HCT116 (cell line): ENCODE data around the gene DOCK10. TPM values are rescaled to one million over a fixed set of nuclear protein-coding genes. Genes with fewer than 3 reads are reported as not detected.

Source experiments
- ATAC-seq: fragments of 200-7000 bp; cut with Tn5 transposase; 2 replicates; pipeline ENCODE4 v1.9.1; 2020; ENCODE audit warnings: mild to moderate bottlenecking, moderate library complexity
- BruUV-seq: library from RNA; stranded (reverse); fragments of 400-500 nt; replicated peaks from 2 replicates; lab custom pipeline; 2021; lab: Mats Ljungman, UMichigan
- CTCF ChIA-PET: fragments of 300-600 bp; sonication (Branson Sonifier 250); formaldehyde crosslinking; loops from one replicate; lab custom pipeline; 2021; ENCODE audit warnings: antibody characterized with exemption; lab: Charles Lee
- POLR2A ChIA-PET: fragments of 300-600, 350-600 bp; sonication (Branson Sonifier 250); formaldehyde crosslinking; loops from one replicate; lab custom pipeline; 2021; ENCODE audit warnings: antibody characterized with exemption; lab: Charles Lee
- RAD21 ChIA-PET, 2 experiments: fragments of 300-600 bp; sonication (Branson Sonifier 250); formaldehyde crosslinking; loops; one replicate each; lab custom pipeline; 2023; ENCODE audit warnings: low total read pairs in 2 of 2; ENCODE audit not compliant: uncharacterized antibody in 2 of 2, unreplicated experiment in 2 of 2, low non-redundant PET in 1 of 2; lab: Charles Lee
- DNase-seq: peaks from one replicate; pipeline ENCODE4 v3.0.0-alpha.2; 2010; ENCODE audit warnings: low read depth, low spot score
- H2AFZ ChIP-seq: fragments of 200-600 bp; shearing (Covaris generic), sonication (generic); 2 replicates; pipeline ENCODE4 v1.6.1; 2017; ENCODE audit warnings: low read depth, mixed run types, mixed read lengths, antibody characterized with exemption, low read length; ENCODE audit not compliant: poor library complexity, severe bottlenecking
- H3K27ac ChIP-seq: 2 replicates; pipeline ENCODE4 v1.5.1; 2012; ENCODE audit warnings: low read depth, low read length
- H3K27me3 ChIP-seq: fragments of 200-600 bp; sonication (generic); 2 replicates; pipeline ENCODE4 v1.6.1; 2016; ENCODE audit warnings: mixed run types, low read length, mixed read lengths; ENCODE audit not compliant: insufficient read depth
- H3K36me3 ChIP-seq, 2 experiments: fragments of 200-500 bp in 1 of 2; fragments of 200-600 bp in 1 of 2; sonication (Bioruptor generic) in 1 of 2; sonication (generic) in 1 of 2; 2 replicates each; pipeline versions ENCODE4 v1.5.1 to v1.6.1; 2014 to 2016; ENCODE audit warnings: low read length in 2 of 2, inconsistent platforms in 1 of 2, mixed read lengths in 1 of 2, mixed run types in 1 of 2; ENCODE audit not compliant: insufficient read depth in 2 of 2, control insufficient read depth in 1 of 2
- H3K4me1 ChIP-seq, 2 experiments: fragments of 200-600 bp in 1 of 2; sonication (generic) in 1 of 2; 2 replicates each; pipeline versions ENCODE4 v1.5.1 to v1.6.1; 2012 to 2017; ENCODE audit warnings: low read length in 2 of 2, inconsistent platforms in 1 of 2, mild to moderate bottlenecking in 1 of 2, mixed read lengths in 1 of 2, mixed run types in 1 of 2, moderate library complexity in 1 of 2; ENCODE audit not compliant: insufficient read depth in 2 of 2, control insufficient read depth in 1 of 2
- H3K4me2 ChIP-seq: fragments of 200-600 bp; sonication (generic); 2 replicates; pipeline ENCODE4 v1.6.1; 2017; ENCODE audit warnings: mixed run types, low read length, mixed read lengths
- H3K4me3 ChIP-seq, 2 experiments: fragments of 200-600 bp in 1 of 2; sonication (generic) in 1 of 2; replicated peaks in 1 of 2; 2 replicates each; pipeline ENCODE4 v1.5.1; 2011 to 2016; ENCODE audit warnings: low read length in 2 of 2, control low read depth in 1 of 2, low read depth in 1 of 2, mild to moderate bottlenecking in 1 of 2, mixed read lengths in 1 of 2, mixed run types in 1 of 2
- H3K79me2 ChIP-seq: fragments of 200-600 bp; sonication (generic); 2 replicates; pipeline ENCODE4 v1.6.1; 2017; ENCODE audit warnings: mild to moderate bottlenecking, mixed run types, low read length, moderate library complexity, mixed read lengths; ENCODE audit not compliant: insufficient read depth
- H3K9ac ChIP-seq: fragments of 200-600 bp; sonication (generic); 2 replicates; pipeline ENCODE4 v1.6.1; 2016; ENCODE audit warnings: low read length, mixed read lengths
- H3K9me2 ChIP-seq: fragments of 200-600 bp; sonication (generic), shearing (Covaris generic); 2 replicates; pipeline ENCODE4 v1.6.1; 2017; ENCODE audit warnings: mixed run types, mild to moderate bottlenecking, moderate library complexity; ENCODE audit not compliant: insufficient read depth
- H3K9me3 ChIP-seq, 2 experiments: fragments of 200-500 bp in 1 of 2; fragments of 200-600 bp in 1 of 2; sonication (Bioruptor generic) in 1 of 2; sonication (generic) in 1 of 2; 2 replicates each; pipeline ENCODE4 v1.6.1; 2014 to 2017; ENCODE audit warnings: low read length in 2 of 2, mixed read lengths in 2 of 2, inconsistent platforms in 1 of 2, low read depth in 1 of 2, mild to moderate bottlenecking in 1 of 2, mixed run types in 1 of 2, moderate library complexity in 1 of 2; ENCODE audit not compliant: control insufficient read depth in 1 of 2, insufficient read depth in 1 of 2
- H4K20me1 ChIP-seq: fragments of 200-600 bp; sonication (generic), shearing (Covaris generic); 2 replicates; pipeline ENCODE4 v1.6.1; 2017; ENCODE audit warnings: mixed run types, mild to moderate bottlenecking, moderate library complexity; ENCODE audit not compliant: insufficient read depth
- EGR1 ChIP-seq: IDR thresholded peaks from 2 replicates; pipeline ENCODE4 v1.6.1; 2012; ENCODE audit warnings: low read depth
- ELF1 ChIP-seq: IDR thresholded peaks from 2 replicates; pipeline ENCODE4 v1.6.1; 2012; ENCODE audit warnings: low read depth, borderline replicate concordance
- EZH2phosphoT487 ChIP-seq: fragments of 200-600 bp; IDR thresholded peaks from 2 replicates; pipeline ENCODE4 v1.6.1; 2018; ENCODE audit warnings: antibody characterized with exemption, borderline replicate concordance
- RAD21 ChIP-seq: IDR thresholded peaks from 2 replicates; pipeline ENCODE4 v1.6.1; 2012; ENCODE audit warnings: low read depth, mild to moderate bottlenecking
- SIN3A ChIP-seq: IDR thresholded peaks from 2 replicates; pipeline ENCODE4 v1.6.1; 2012; ENCODE audit warnings: low read depth
- SRF ChIP-seq: IDR thresholded peaks from 2 replicates; pipeline ENCODE4 v1.6.1; 2012; ENCODE audit warnings: low read depth
- YY1 ChIP-seq: IDR thresholded peaks from 2 replicates; pipeline ENCODE4 v1.6.1; 2011; ENCODE audit warnings: low read length, low read depth, moderate library complexity, mild to moderate bottlenecking; ENCODE audit not compliant: insufficient replicate concordance; ENCODE audit errors: extremely low read depth
- ZFX ChIP-seq: fragments of 450-650 bp; IDR thresholded peaks from 2 replicates; pipeline ENCODE4 v1.6.1; 2017
- intact Hi-C: fragments of 100-400 bp; cut with micrococcal nuclease; formaldehyde crosslinking; loops from 2 replicates; pipeline ENCODE4 v1.10.0; 2022
- total RNA-seq: library from RNA; stranded (reverse); gene quantifications from one replicate; pipeline ENCODE4 v1.2.1, GENCODE V29; 2021; ENCODE audit not compliant: unreplicated experiment
- TF ChIP-seq, protein P1 (sequence below): IDR thresholded peaks from 2 replicates; pipeline ENCODE4 v1.6.1; 2012; ENCODE audit warnings: low read depth
- TF ChIP-seq, protein P2 (sequence below): IDR thresholded peaks from 2 replicates; pipeline ENCODE4 v1.6.1; 2011; ENCODE audit warnings: mild to moderate bottlenecking, low read length, moderate library complexity; ENCODE audit not compliant: insufficient replicate concordance; ENCODE audit errors: extremely low read depth

Gene DOCK10
- total RNA-seq, 1 experiment from 2014 or later, result 0.54 TPM

DNA sequence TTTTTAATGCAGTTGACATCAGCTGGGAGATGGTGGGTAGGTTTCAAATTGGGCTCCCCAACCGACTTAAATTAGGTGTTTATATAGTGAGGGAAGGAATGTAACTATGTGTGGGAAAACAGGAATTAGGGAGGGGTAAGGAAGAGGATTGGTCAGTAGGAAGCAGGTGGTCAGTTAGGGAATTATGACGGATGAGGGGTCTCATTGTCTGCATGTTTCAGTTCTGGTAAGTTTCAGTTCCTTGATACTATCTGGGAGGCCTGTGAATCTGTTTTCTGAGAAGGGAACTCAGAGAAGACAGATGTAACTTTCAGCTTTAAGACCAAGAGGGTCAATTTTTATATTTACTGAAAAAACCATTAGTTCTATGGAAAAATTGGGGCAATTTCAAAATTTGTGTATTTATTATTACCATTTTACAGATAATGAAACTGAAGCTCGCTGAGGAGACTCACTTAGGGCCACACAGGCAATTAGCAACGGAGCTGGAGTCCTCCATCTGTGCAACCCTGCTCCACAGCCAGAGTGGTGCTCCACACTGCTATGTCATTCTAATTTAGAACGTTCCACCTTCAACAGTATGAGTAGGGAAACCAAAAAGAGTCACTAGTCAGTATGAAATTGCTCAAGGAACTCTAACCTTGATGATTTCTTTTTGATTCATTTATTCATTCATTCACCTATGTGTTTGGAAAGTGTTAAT lies 290.1 kb downstream of the DOCK10 start:
- Histone ChIP-seq H2AFZ (no peak overlapping the region), H3K36me3 (no peaks in the 10 kb centered on the region), H3K9me2 (no peaks in the 10 kb centered on the region), H3K9ac (no peak overlapping the region), H3K27ac (no peak overlapping the region), H3K4me3 (no peak overlapping the region), H3K9me3 (no peaks in the 10 kb centered on the region), H3K27me3 (no peaks in the 10 kb centered on the region), H3K4me1 (no peaks in the 10 kb centered on the region), H3K79me2 (no peaks in the 10 kb centered on the region), H4K20me1 (no peaks in the 10 kb centered on the region), H3K4me2 (no peak overlapping the region)
- DNase-seq (no peak), ATAC-seq (no peak)
- intact Hi-C loops, result no loop called here
- RAD21 ChIA-PET, result no interaction called here
- TF ChIP-seq ZFX (no peak), SIN3A (no peak), RAD21 (no peak), EGR1 (no peak), YY1 (no peak), SRF (no peak), ELF1 (no peak), EZH2phosphoT487 (no peak)
- TF ChIP-seq, protein P1, sequence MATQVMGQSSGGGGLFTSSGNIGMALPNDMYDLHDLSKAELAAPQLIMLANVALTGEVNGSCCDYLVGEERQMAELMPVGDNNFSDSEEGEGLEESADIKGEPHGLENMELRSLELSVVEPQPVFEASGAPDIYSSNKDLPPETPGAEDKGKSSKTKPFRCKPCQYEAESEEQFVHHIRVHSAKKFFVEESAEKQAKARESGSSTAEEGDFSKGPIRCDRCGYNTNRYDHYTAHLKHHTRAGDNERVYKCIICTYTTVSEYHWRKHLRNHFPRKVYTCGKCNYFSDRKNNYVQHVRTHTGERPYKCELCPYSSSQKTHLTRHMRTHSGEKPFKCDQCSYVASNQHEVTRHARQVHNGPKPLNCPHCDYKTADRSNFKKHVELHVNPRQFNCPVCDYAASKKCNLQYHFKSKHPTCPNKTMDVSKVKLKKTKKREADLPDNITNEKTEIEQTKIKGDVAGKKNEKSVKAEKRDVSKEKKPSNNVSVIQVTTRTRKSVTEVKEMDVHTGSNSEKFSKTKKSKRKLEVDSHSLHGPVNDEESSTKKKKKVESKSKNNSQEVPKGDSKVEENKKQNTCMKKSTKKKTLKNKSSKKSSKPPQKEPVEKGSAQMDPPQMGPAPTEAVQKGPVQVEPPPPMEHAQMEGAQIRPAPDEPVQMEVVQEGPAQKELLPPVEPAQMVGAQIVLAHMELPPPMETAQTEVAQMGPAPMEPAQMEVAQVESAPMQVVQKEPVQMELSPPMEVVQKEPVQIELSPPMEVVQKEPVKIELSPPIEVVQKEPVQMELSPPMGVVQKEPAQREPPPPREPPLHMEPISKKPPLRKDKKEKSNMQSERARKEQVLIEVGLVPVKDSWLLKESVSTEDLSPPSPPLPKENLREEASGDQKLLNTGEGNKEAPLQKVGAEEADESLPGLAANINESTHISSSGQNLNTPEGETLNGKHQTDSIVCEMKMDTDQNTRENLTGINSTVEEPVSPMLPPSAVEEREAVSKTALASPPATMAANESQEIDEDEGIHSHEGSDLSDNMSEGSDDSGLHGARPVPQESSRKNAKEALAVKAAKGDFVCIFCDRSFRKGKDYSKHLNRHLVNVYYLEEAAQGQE, result no peak
- TF ChIP-seq, protein P2, sequence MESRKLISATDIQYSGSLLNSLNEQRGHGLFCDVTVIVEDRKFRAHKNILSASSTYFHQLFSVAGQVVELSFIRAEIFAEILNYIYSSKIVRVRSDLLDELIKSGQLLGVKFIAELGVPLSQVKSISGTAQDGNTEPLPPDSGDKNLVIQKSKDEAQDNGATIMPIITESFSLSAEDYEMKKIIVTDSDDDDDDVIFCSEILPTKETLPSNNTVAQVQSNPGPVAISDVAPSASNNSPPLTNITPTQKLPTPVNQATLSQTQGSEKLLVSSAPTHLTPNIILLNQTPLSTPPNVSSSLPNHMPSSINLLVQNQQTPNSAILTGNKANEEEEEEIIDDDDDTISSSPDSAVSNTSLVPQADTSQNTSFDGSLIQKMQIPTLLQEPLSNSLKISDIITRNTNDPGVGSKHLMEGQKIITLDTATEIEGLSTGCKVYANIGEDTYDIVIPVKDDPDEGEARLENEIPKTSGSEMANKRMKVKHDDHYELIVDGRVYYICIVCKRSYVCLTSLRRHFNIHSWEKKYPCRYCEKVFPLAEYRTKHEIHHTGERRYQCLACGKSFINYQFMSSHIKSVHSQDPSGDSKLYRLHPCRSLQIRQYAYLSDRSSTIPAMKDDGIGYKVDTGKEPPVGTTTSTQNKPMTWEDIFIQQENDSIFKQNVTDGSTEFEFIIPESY, result no peak
- CTCF ChIA-PET, result interaction anchor here (0.9 kb wide), 1 partner anchor 12 kb away, joined by 3 read pairs; no protein-coding TSS in a partner anchor
- no TSS peak for BruUV-seq
- POLR2A ChIA-PET, result no interaction called here
